Activated naive CD8-positive, alpha-beta T cell (primary cell): Measurements from ENCODE around the gene ZNF534.
"Not testable (repeated sequence)": the region's sequence is repeated elsewhere in the genome, so short reads cannot be mapped to it uniquely, and the experiment has no call there.

Experiments used
- H3K27ac Mint-ChIP-seq: one replicate; pipeline ENCODE4 v1.8.0; 2021; ENCODE audit warnings: mixed read lengths
- H3K27me3 Mint-ChIP-seq: one replicate; pipeline ENCODE4 v1.8.0; 2021; ENCODE audit warnings: mixed read lengths
- H3K36me3 Mint-ChIP-seq: one replicate; pipeline ENCODE4 v1.8.0; 2021; ENCODE audit warnings: mixed read lengths
- H3K4me1 Mint-ChIP-seq: one replicate; pipeline ENCODE4 v1.8.0; 2021; ENCODE audit warnings: low read depth, mixed read lengths
- H3K4me3 Mint-ChIP-seq: one replicate; pipeline ENCODE4 v1.8.0; 2021; ENCODE audit warnings: mild to moderate bottlenecking, mixed read lengths
- H3K9me3 Mint-ChIP-seq: one replicate; pipeline ENCODE4 v1.8.0; 2021; ENCODE audit warnings: low read depth, mixed read lengths

The ZNF534 gene

GRCh38 chr19:52484111-52484743 lies 55.3 kb downstream of the ZNF534 start:
- peaks cover 24% of the 10 kb centered on the region for H3K36me3 Mint-ChIP-seq
- H3K27ac Mint-ChIP-seq, H3K4me1 Mint-ChIP-seq, H3K27me3 Mint-ChIP-seq, H3K4me3 Mint-ChIP-seq: not testable (repeated sequence)
- peaks cover 25% of the 10 kb centered on the region for H3K9me3 Mint-ChIP-seq

- peaks cover 24% of the 10 kb centered on the region for H3K36me3 Mint-ChIP-seq
- H3K9me3 Mint-ChIP-seq: peaks cover 25% of the 10 kb centered on the region
- not testable (repeated sequence) for H3K4me3 Mint-ChIP-seq, H3K27me3 Mint-ChIP-seq, H3K4me1 Mint-ChIP-seq, H3K27ac Mint-ChIP-seq
Measured at GRCh38 chr19:52485064-52485463, 56.1 kb downstream of the ZNF534 start.

- peaks cover 24% of the 10 kb centered on the region for H3K36me3 Mint-ChIP-seq
- H3K4me1 Mint-ChIP-seq, H3K27ac Mint-ChIP-seq, H3K4me3 Mint-ChIP-seq, H3K27me3 Mint-ChIP-seq: not testable (repeated sequence)
- peaks cover 26% of the 10 kb centered on the region for H3K9me3 Mint-ChIP-seq
Measured at GRCh38 chr19:52485561-52486240, 56.8 kb downstream of the ZNF534 start.

- Mint-ChIP-seq H3K27me3 (peaks cover 2% of the 10 kb centered on the region), H3K36me3 (peaks cover 15% of the 10 kb centered on the region), H3K4me3 (no peak overlapping the region), H3K27ac (no peak overlapping the region), H3K9me3 (peaks cover 11% of the 10 kb centered on the region), H3K4me1 (no peaks in the 10 kb centered on the region)
Measured at GRCh38 chr19:52492201-52492993, 63.4 kb downstream of the ZNF534 start.

GRCh38 chr19:52492994-52493470 lies 64.1 kb downstream of the ZNF534 start:
- Mint-ChIP-seq H3K36me3 (peaks cover 20% of the 10 kb centered on the region), H3K27me3 (peaks cover 2% of the 10 kb centered on the region), H3K4me3 (no peak overlapping the region), H3K9me3 (peaks cover 16% of the 10 kb centered on the region), H3K27ac (no peak overlapping the region), H3K4me1 (no peaks in the 10 kb centered on the region)

GRCh38 chr19:52494518-52494917 lies 65.6 kb downstream of the ZNF534 start:
- Mint-ChIP-seq H3K27me3 (peaks cover 2% of the 10 kb centered on the region), H3K4me1 (no peaks in the 10 kb centered on the region), H3K36me3 (peaks cover 23% of the 10 kb centered on the region), H3K27ac (no peak overlapping the region), H3K9me3 (peaks cover 16% of the 10 kb centered on the region), H3K4me3 (no peak overlapping the region)

GRCh38 chr19:52498571-52498970 lies 69.6 kb downstream of the ZNF534 start:
- Mint-ChIP-seq H3K27me3 (peaks cover 2% of the 10 kb centered on the region), H3K4me1 (no peaks in the 10 kb centered on the region), H3K27ac (no peak overlapping the region), H3K36me3 (peaks cover 33% of the 10 kb centered on the region), H3K9me3 (peaks cover 9% of the 10 kb centered on the region), H3K4me3 (no peak overlapping the region)

- not testable (repeated sequence) for H3K9me3 Mint-ChIP-seq, H3K4me3 Mint-ChIP-seq, H3K27ac Mint-ChIP-seq, H3K27me3 Mint-ChIP-seq, H3K4me1 Mint-ChIP-seq
- peaks cover 36% of the 10 kb centered on the region for H3K36me3 Mint-ChIP-seq
Measured at GRCh38 chr19:52500474-52500873, 71.5 kb downstream of the ZNF534 start.

- not testable (repeated sequence) for H3K4me3 Mint-ChIP-seq, H3K9me3 Mint-ChIP-seq, H3K27ac Mint-ChIP-seq, H3K4me1 Mint-ChIP-seq, H3K27me3 Mint-ChIP-seq
- H3K36me3 Mint-ChIP-seq: peaks cover 41% of the 10 kb centered on the region
Measured at GRCh38 chr19:52500991-52501390, 72.0 kb downstream of the ZNF534 start.
